ENCODE results near the gene H6PD.

Gene H6PD

GRCh38 chr1:9262096-9262986, 27.8 kb downstream of the H6PD start:
- no peak for DNase-seq

- no peak for DNase-seq
Measured at GRCh38 chr1:9263276-9263855, 28.8 kb downstream of the H6PD start.

- DNase-seq = no peak
Measured at GRCh38 chr1:9263984-9264872, 29.7 kb downstream of the H6PD start.

GRCh38 chr1:9265037-9265436, 30.5 kb downstream of the H6PD start:
- DNase-seq = no peak

GRCh38 chr1:9265968-9266367, 31.4 kb downstream of the H6PD start:
- no peak for DNase-seq

GRCh38 chr1:9267352-9267686, 32.7 kb downstream of the H6PD start:
- no peak for DNase-seq

GRCh38 chr1:9267827-9268581, 33.4 kb downstream of the H6PD start:
- DNase-seq = no peak

- DNase-seq = no peak
Measured at GRCh38 chr1:9269078-9269501, 34.5 kb downstream of the H6PD start.

GRCh38 chr1:9269721-9270120, 35.1 kb downstream of the H6PD start:
- no peak for DNase-seq

- no peak for DNase-seq
Measured at GRCh38 chr1:9270290-9270883, 35.8 kb downstream of the H6PD start.

- no peak for DNase-seq
Measured at GRCh38 chr1:9271283-9271682, 36.7 kb downstream of the H6PD start.

GRCh38 chr1:9271861-9272595, 37.5 kb downstream of the H6PD start:
- DNase-seq = no peak

GRCh38 chr1:9273177-9273576, 38.6 kb downstream of the H6PD start:
- no peak for DNase-seq

GRCh38 chr1:9275161-9275560, 40.6 kb downstream of the H6PD start:
- no peak for DNase-seq

- peak; percentile 62 for DNase-seq
Measured at GRCh38 chr1:9275567-9276034, 41.0 kb downstream of the H6PD start.

GRCh38 chr1:9278116-9278515, 43.5 kb downstream of the H6PD start:
- no peak for DNase-seq

- no peak for DNase-seq
Measured at GRCh38 chr1:9278585-9279153, 44.1 kb downstream of the H6PD start.

GRCh38 chr1:9279172-9279840, 44.7 kb downstream of the H6PD start:
- no peak for DNase-seq

GRCh38 chr1:9280015-9280860, 45.7 kb downstream of the H6PD start:
- DNase-seq = peak; percentile 60

Measured in activated CD8-positive, alpha-beta memory T cell treated with anti-CD3 and anti-CD28 coated beads, Interleukin-2, amount 50 U/mL, for 4 hours (primary cell).